H4 (cell line): Measurements from ENCODE around the gene DMRT1. TPM values are rescaled to one million over a fixed set of nuclear protein-coding genes. Genes with fewer than 3 reads are reported as not detected.
"Not testable (repeated sequence)": the region's sequence is repeated elsewhere in the genome, so short reads cannot be mapped to it uniquely, and the experiment has no call there.

Experiments
- DNase-seq: peaks from one replicate; pipeline ENCODE4 v3.0.0-alpha.2; 2015; ENCODE audit warnings: low spot score
- total RNA-seq: library from RNA; depleted of rRNA; stranded (reverse); fragments of >200 nt; shearing (Covaris generic); gene quantifications from 2 replicates; pipeline ENCODE4 v1.2.3, GENCODE V29; 2014

DMRT1 gene
- total RNA-seq, 1 experiment from 2014 or later, result not detected

DNA sequence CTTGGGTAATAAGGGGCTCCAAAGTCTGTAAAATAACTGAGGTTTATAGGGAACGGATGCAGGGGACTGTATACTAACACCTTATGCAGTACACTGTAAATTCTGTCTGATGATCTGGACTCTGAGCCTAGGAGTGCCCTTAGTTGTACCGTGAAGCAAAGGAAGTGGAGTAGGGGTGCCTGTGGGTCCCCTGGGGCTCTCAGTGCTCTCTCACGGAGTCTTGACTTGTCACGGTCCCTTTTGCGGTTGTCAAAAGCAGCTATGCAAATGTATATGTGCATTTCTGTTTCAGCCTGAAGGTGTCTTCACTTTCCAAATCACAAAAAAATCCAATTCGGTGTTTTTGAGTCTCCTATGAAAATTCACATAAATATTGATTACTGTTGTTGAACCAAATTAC, 17.8 kb downstream of the DMRT1 start:
- DNase-seq, result no peak

DNA sequence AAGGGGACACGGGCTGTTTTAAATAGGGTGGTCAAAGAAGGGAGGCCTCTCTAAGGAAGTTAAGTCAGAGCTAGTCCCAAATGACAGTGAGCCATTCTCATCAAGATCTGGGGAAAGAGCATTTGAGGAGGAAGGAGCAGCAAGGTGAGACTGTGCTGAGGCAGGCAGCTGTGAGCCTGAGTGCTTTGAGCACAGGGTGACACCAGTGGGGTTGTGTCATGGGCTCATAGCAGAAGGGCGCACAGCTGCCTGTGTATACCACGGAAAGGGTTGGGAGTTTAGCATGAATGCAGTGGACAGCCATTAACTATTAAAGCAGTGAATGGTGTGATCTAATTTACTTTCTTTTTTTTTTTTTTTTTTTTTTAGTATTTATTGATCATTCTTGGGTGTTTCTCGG, 19.2 kb downstream of the DMRT1 start:
- no peak for DNase-seq

DNA sequence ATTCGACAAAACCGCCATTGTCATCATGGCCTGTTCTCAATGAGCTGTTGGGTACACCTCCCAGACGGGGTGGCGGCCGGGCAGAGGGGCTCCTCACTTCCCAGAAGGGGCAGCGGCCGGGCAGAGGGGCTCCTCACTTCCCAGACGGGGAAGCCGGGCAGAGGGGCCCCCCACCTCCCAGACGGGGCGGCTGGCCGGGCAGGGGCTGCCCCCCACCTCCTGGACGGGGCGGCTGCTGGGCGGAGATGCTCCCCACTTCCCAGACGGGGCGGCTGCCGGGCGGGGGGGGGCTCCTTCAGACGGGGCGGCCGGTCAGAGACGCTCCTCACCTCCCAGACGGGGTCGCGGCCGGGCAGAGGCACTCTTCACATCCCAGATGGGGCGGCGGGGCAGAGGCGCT, 20.0 kb downstream of the DMRT1 start:
- not testable (repeated sequence) for DNase-seq

DNA sequence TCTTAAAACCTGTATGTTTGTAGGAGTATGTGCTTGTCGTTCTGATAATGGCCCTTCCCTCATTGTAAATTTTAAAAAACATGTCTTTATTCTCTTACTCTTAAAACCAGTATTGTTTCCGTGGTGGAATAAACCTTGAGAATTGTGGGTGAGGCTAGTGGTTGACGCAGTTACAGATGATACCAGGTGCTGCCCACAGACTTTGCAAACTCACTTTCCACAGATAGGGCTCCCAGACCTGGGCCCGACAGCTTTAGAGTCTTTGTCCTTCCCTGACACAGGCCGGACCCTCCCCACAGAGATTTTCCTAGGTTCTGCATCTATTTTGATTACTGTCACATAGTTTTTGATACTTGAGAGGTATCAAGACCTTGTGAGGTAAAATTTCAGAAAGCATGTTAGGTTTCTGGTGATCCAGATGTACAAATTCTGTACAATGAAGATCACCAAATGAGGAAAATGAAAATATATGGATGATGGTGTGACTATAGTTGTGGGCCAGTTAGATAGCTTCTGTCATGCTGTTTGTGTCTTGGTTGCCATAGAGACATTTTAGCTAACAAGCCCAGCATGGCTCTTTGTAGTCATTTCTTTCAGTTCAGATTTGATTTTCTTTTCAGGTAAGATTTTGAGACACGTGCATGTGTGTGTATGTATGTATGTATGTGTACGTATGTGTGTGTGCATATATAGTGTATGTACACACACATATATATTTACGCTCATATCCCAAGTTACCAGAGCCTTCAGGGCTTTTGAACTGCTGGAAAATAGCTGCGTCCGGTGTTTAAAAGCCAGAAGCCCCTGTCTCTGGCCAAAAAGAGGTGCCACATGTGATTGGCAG, 33.8 kb downstream of the DMRT1 start:
- DNase-seq, result no peak

DNA sequence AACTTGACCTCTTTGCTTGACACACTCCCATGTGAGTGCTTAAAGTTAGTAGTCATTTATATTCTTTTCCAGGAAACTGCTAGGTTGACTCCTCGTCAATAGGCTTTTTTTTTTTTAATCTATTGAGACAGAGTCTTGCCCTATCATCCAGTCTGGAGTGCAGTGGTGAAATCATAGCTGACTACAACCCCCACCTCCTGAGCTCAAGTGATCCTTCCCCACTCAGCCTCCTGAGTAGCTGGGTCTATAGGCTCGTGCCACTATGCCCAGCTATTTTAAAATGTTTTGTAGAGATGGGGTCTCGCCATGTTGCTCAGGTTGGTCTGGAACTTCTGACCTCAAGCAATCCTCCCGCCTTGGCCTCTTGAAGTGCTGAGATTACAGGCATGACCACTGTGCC, 34.9 kb downstream of the DMRT1 start:
- DNase-seq, result no peak

DNA sequence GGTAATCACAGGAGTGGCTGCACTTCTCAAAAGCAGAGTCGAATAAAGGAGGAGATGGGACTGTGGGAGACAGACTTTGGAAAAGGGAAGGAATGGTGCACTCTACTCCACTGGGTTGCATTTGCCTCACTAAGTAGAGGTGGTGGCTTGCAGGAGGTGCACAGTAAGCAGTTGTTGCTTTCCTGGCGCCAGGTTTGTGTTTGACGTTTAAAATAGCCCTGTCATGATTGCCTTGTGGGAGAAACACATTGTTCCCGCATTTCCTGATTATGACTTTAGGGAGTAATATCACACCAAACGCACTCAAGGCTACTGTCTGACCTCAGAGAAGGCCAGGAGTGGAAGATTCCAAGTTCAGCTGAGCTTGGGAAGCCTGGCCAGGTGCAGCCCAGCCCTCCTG, 36.7 kb downstream of the DMRT1 start:
- no peak for DNase-seq

DNA sequence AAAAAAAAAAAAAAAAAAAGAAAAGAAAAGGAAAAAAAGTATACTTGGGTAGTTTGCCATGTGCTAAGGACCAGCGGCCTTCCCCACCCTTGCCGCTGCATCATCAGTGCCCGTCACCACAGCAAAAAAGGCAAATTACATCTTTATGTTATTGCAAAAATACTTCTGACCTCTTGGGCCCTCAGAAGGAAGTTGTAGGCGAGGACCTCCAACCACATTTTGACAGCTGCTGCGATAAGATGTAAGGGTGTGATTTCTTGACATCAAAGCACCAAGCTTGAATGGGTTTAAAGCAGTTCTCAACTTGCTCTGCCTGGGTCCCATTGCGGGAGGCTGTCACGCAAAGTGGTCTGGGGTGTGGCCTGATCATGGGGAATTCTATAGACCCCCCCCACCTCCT, 39.2 kb downstream of the DMRT1 start:
- DNase-seq, result no peak

DNA sequence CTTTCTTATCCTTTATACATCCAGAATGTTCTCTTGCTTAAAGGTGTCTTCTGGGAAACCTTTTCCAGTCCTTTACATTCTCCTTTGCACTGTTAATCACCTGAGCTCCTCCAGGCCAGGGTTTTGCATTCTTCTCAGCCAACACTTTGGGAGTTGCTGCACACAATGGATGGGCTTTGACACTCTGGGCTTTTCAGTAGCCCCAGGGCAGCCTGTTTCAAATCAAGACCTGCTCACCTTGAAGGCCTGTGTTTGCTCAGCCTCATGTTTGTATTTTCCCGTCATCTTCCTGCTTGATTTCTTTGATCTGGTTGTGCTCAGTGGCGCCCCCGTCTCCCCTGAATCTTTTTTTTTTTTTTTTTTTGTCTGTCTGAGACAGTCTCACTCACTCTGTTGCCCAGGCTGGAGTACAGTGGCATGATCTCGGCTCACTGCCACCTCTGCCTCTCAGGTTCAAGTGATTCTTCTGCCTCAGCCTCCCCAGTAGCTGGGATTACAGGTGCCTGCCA, 41.0 kb downstream of the DMRT1 start:
- DNase-seq, result no peak

DNA sequence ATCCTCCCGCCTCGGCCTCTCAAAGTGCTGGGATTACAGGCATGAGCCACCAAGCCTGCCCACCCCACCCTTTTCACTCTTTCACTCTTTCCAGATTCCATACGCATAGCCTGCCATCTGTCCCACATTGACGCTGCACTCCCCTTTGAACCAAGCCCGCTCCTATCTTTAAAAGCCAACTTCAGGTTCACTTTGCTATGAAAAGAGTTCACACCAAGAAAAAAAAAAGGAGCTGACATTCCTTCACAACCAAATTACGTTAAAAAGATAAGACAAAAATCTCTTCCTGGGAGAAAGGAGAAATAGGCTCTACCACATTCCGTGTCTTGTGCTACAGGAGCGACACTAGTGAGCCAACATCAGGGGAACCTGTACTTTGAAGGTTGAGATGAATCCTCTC, 41.5 kb downstream of the DMRT1 start:
- DNase-seq, result no peak

DNA sequence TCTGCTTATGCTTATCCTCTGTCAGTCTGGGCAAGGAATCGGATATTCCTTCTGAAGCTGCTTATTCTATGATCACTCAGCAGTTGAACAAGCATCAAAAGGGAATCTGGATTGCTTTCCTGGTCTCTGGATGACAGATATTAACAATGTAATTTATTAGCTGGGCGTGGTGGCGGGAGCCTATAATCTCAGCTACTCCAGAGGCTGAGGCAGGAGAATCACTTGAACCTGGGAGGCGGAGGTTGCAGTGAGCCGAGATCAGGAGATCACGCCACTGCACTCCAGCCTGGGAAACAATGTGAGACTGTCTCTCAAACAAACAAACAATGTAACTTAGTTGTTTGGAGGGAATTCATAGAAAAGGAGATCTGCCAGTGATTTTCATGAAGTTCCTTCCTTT, 45.4 kb downstream of the DMRT1 start:
- no peak for DNase-seq

DNA sequence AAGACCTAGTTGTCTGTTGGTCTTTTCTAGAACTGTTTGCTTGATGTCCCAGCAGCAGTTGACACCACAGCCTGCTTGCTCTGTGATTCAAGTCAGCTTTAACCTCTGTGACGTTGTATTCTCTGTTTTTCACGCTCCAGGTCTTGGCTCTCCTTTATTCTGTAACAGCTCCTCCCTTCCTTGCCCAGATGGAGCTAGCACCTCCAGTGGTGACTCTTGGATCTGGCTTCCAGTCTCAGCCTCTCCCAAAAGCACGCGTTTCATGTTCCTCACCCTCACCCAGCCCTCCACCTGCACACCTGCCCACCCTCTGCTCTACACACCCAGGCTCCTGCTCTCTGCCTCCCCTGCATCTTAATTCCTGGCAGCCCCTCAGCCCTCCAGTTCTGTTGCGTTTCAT, 50.6 kb downstream of the DMRT1 start:
- no peak for DNase-seq

DNA sequence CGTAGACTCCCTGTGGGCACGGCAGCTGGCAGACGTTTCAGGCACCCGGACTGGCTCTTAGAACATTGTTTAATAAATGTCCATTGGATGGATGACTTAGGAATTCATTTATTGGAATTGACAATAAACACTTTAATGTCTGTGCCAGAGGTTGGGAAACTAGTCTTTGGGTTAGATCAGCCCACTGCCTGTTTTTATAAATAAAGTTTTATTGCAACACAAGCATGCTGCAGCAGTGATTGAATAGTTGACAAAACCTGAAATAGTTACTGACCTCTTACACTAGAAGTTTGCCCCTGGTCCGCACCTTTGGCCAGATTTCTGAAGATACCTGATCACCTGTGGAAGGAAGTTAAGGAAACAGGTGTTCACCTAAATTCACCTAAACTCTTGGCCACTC, 51.6 kb downstream of the DMRT1 start:
- no peak for DNase-seq

DNA sequence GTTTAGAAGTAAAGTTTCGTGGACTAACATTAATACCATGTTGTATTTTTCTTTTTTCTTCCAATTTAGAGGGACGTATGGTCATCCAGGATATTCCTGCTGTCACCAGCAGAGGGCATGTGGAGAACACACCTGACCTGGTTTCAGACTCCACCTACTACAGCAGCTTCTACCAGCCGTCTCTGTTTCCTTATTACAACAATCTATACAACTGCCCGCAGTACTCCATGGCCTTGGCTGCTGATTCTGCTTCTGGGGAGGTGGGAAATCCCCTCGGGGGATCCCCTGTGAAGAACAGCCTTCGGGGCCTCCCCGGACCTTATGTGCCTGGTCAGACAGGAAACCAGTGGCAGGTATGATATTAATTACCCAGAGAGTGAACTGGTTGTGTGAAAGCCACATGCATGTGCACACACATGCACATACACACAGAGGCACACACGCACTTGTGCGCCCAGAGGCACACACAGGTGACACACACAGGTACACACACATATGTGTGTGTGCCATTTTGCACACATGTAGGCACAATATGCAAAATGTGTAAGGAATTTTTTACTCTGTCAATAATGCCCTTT, 52.4 kb downstream of the DMRT1 start:
- DNase-seq, result peak; percentile 54

DNA sequence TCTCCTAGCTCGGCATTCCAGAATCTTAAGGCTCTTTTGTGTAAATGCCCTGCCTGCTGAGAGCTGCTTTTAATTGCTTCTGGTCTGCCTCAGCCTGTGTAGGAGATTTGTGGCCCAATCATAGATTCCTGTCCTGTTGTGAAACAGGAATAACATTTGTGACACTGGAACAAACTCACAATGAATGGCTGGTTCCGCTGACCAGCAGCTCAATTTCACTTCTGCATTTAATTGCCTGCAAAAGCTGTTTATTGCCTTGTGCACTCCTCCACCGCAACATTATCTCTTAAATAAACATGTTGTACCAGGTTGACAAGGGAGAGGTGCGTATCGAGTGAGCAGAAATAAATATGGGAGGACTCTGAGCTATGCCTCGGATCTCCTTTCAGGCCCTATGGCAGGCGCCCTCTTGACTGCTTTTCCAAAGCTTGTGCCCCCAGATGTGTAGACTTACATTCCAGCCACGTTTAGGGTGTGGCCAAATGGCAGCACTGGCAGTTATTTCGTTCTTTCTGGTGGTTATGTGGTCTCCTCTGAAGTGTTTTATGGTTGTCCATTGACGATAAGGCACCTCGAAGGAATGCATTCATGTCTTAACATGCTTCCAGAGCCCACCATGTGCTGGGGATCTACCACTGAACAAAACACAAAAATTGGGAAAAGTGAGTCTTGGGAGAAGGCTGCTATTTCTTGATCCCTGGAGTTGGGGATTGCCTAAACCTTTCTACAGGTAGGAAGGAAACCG, 58.1 kb downstream of the DMRT1 start:
- DNase-seq, result peak; percentile 62

DNA sequence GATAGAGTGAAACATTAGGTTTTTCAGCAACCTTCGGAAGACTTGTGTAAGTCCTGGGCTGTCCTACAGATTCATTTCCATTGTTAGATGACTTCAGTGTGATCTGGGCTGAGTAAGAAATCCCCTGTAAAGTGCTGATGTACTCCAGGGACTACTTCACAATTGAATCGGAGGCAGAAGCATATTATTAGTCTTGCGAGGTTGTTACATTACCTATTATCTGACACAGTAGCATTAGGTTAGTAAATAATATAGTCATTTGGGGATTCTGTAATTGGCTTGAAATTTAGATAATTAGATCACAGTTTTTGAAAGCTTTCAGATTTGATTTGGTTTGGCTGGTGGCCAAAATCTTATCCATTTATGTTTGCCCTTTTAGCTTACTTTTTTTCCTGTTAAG, 62.4 kb downstream of the DMRT1 start:
- no peak for DNase-seq

DNA sequence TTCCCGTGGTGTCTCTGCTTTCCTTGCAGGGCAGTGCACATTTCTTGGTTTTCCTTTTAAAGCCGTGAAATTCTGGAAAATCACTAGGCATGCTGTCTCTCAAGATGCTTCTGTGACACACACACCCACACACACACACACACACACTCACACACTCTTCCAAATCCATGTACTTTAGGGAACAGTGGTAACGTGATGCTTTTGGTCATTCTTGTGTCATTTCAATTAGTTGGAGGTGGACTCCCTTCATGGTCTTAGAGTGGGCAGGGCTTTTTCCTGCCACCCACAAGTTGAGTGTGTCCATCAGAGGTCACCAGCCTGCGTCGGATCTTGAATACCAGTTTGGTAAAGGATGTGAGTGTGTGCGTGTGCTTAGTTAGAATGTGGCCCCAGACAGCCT, 64.4 kb downstream of the DMRT1 start:
- DNase-seq, result no peak

DNA sequence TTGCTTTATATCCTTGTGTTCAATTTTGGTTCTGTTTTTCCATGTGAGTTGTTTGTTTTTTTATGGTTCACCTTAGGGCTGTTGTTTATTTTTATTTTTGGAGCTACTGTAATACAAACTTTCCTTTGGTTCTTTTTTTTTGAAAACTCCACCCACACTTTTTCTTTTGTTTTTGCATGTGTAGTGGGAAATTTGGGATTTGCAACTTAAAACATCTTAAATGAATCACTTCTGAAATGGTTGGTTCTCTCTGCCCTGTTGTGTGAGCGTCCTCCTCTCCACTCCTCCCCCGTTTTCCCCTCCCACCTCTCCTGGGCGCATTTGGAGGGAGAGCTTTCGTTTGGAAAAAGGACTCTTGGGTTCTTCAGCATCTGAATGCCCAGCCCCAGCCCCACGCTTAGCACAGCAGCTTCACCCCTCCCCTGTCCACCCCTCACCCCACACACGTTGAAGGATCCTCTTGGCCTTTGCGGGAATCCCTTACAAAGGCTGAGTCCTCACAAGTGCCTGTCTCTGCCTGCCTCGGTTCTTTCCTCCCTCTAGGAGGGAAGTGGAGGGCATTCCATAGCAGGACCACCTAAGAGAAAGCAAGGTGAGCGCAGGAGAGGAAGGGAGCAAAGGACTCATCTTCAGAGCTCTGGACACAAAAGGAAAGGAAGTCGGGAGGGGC, 67.2 kb downstream of the DMRT1 start:
- DNase-seq, result no peak

DNA sequence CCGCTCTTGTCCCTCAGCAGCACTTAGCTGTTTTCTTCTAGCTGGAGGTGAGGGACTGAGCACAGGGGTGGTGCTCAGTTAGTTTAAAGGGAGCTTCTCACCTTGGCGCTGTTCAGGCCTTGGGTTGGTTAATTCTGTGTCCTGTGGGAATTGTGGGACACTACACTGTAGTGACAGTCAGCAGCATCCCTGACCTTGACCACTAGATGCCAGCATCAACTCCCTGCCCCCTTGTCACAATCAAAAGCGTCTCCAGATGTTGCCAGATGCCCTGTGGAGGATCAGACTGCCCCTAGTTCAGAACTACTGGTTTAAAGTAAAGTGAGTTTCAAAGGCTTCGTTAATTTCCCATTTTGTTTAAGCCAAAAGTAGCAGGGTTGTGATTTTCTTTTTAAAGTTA, 69.5 kb downstream of the DMRT1 start:
- no peak for DNase-seq

DNA sequence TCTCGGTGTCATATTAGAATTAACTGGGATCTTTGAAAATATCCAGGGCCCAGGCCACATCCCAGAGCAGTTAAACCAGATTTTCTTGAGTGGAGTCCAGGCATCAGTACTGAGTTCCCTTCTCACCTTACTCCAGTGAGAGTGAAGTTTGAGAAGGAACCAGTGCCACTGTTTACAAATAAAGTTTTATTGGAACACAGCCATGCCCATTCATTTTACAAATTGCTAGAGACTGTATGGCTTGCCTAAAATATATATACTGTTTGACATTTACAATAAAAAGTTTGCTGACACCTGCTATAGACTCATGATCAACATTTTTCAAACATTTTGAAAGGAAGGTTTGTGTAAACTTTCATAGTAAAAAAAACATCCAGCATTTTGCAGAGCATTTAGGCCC, 71.3 kb downstream of the DMRT1 start:
- no peak for DNase-seq

DNA sequence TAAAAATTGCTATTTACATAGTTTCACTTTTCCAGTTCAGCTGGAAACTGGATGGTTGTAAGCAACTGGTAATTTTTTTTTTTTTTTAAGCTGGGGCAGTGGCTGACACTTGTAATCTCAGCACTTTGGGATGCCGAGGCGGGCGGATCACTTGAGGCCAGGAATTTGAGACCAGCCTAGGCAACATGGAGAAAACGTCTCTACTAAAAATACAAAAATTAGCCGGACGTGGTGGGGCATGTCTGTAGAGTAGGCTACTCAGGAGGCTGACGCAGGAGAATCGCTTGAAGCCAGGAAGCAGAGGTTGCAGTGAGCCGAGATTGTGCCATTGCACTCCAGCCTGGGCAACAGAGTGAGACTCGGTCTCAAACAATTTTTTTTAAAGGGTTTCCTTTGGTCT, 72.0 kb downstream of the DMRT1 start:
- not testable (repeated sequence) for DNase-seq

DNA sequence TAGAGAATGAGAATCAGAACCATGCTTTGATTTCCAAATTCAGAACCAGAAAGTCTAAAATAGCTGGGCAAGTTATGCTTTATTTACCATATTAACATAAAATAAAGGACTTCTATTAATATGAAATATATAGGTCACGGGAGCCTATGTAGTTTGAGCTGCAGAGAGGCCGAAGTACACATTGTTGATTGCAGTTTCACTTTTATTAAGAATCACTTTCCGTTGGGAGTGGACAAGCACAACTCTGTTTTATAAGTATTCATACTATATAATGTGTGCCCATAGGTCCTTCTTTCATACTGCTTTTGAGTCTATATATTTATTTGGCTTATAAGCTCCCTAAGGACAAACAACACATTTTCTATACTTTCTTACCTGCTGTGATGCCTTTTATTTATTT, 76.2 kb downstream of the DMRT1 start:
- no peak for DNase-seq

DNA sequence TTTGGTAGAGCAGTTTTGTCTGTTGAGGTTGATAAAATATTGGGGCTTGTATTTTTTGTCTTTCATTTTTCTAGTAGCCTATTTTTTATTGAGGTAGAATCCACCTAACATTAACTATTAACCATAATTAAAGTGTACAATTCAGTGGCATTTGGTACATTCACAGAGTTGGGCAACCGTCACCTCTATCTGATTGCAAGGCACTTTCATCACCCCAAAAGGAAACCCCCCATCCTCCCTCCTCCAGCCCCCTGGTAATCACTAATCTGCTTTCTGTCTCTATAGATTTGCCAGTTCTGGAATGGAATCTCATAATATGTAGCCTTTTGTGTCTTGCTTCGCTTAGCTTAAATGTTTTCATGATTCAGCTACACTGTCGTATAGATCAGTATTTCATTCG, 79.4 kb downstream of the DMRT1 start:
- DNase-seq, result no peak
